ENCODE results near the gene GTF2F2.
A peak's percentile ranks its signal among the peaks of the same experiment; 100 is the strongest.

The GTF2F2 gene, protein sequence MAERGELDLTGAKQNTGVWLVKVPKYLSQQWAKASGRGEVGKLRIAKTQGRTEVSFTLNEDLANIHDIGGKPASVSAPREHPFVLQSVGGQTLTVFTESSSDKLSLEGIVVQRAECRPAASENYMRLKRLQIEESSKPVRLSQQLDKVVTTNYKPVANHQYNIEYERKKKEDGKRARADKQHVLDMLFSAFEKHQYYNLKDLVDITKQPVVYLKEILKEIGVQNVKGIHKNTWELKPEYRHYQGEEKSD

DNA sequence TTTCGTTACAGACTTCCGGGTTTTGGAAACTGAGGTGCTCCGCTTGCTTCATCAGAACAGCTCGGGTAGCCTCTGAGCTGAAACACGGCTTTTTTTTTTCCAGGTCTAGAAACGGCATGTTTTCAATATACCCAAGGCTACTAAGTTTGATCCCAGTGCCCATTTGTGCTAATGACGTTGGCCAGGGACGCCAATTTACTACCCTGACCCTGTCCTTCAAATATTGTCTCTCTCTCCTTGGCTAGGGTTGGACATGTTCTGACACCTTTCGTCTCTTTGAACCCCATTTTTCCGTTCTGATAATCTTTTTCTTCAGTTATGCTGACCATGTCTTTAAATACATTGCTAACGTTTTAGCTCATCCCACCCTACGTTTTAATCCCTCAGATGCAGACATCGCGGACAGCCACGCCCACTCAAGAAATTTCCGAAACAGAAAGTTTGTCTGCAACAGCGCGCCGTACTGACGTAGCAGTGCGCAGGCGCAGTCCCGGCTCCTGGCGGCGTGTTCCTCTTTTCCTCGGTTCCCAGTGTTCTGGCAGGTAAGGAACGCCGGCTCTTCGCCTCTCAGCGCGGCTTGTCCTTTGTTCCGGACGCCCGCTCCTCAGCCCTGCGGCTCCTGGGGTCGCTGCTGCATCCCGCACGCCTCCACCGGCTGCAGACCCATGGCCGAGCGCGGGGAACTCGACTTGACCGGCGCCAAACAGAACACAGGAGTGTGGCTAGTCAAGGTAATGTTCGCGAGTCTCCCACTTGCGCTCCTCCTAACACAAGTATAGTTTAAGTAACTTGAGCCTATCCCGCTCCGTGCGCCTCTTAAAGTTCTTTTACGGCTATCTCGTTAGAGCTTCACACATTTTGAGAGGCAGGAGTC is at the start of gene GTF2F2:
GTF2F2 (plus strand) TSS at position 520 of the 874 bp plus-strand sequence; CDS start at position 666, 146 bp downstream.
- TF ChIP-seq, protein P1, sequence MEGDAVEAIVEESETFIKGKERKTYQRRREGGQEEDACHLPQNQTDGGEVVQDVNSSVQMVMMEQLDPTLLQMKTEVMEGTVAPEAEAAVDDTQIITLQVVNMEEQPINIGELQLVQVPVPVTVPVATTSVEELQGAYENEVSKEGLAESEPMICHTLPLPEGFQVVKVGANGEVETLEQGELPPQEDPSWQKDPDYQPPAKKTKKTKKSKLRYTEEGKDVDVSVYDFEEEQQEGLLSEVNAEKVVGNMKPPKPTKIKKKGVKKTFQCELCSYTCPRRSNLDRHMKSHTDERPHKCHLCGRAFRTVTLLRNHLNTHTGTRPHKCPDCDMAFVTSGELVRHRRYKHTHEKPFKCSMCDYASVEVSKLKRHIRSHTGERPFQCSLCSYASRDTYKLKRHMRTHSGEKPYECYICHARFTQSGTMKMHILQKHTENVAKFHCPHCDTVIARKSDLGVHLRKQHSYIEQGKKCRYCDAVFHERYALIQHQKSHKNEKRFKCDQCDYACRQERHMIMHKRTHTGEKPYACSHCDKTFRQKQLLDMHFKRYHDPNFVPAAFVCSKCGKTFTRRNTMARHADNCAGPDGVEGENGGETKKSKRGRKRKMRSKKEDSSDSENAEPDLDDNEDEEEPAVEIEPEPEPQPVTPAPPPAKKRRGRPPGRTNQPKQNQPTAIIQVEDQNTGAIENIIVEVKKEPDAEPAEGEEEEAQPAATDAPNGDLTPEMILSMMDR (IDR thresholded peaks at IDR 0.05; ENCODE audit: low read length, missing control alignments) = no peak
- DNase-seq (ENCODE audit: low read depth) = peak; percentile 92
- H3K4me3 ChIP-seq (replicated peaks; ENCODE audit: low read depth, low read length) = peak within 1 kb of the TSS; percentile 94

DNA sequence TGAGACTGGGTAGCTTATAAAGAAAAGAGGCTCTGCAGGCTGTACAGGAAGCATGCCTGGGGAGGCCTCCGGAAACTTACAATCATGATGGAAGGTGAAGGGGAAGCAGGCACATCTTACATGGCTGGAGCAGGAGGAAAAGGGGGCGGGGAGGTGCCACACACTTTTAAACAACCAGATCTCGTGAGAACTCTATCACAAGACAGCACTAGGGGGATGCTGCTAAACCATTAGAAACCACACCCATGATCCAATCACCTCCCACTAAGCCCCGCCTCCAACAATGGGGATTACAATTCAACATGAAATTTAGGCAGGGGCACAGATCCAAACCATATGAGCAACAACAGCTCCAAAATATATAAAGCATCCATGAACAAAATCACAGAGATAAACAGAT is 46.5 kb upstream of the GTF2F2 start:
- no peak for DNase-seq (ENCODE audit: low read depth)
- H3K4me3 ChIP-seq (replicated peaks; ENCODE audit: low read depth, low read length) = no peak overlapping the region
- TF ChIP-seq, protein P1 (IDR thresholded peaks at IDR 0.05; ENCODE audit: low read length, missing control alignments) = no peak

DNA sequence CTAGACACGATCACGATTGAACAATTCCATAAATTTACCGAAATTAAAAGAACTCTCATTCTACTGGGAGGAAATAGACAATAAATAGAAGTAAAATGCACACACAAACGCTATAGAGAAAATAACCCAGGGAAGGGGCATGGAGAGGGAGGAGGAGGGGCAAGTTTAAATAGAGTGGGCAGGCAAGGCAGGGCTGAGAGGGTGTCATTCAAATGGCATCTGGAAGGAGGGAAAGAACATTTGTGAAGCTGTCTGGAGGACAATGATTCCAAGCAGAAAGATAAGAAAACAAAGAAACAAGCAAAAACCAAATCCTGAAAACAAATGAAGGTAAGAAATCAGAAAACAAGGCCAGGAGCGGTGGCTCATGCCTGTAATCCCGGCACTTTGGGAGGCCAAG is 45.6 kb upstream of the GTF2F2 start:
- H3K4me3 ChIP-seq (replicated peaks; ENCODE audit: low read depth, low read length) = no peak overlapping the region
- TF ChIP-seq, protein P1 (IDR thresholded peaks at IDR 0.05; ENCODE audit: low read length, missing control alignments) = no peak
- no peak for DNase-seq (ENCODE audit: low read depth)

DNA sequence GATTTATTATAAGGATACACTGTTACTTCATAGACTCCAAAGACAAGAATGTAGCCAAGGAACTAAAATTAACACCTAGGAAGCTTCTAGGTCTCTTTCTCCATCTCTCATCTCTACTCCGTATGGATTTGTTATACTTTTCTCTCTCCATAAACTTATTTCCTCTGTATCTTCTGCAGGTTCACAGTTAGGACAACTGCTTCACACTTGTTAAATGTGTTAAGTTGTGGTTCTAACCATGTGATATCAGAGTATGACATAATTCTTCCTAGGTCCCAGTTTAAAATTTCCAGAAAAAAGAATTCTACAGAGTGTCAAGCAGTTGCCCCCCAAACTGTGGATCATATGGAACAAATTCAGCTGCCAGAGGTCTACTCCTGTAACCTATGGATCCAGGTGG is 42.3 kb upstream of the GTF2F2 start:
- TF ChIP-seq, protein P1 (IDR thresholded peaks at IDR 0.05; ENCODE audit: low read length, missing control alignments) = no peak
- H3K4me3 ChIP-seq (replicated peaks; ENCODE audit: low read depth, low read length) = no peak overlapping the region
- no peak for DNase-seq (ENCODE audit: low read depth)

DNA sequence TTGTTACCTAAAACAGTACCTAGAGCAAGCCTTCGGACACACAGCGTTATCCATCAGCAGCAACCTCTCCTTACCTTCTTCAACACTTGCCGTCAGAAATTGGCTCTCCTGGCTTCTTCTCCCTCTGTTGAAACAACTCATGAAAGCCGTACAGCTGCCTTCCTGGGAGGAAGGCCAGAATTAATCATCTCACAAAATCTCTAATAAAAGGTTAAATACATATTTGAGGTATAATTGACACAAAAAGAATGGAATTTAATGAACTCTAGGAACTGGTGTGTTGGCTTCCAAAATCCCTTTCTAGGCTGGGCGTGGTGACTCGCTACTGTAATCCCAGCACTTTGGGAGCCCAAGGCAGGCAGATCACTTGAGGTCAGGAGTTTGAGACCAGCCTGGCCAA is 37.3 kb upstream of the GTF2F2 start:
- DNase-seq (ENCODE audit: low read depth) = peak; percentile 8
- H3K4me3 ChIP-seq (replicated peaks; ENCODE audit: low read depth, low read length) = no peak overlapping the region
- TF ChIP-seq, protein P1 (IDR thresholded peaks at IDR 0.05; ENCODE audit: low read length, missing control alignments) = no peak

DNA sequence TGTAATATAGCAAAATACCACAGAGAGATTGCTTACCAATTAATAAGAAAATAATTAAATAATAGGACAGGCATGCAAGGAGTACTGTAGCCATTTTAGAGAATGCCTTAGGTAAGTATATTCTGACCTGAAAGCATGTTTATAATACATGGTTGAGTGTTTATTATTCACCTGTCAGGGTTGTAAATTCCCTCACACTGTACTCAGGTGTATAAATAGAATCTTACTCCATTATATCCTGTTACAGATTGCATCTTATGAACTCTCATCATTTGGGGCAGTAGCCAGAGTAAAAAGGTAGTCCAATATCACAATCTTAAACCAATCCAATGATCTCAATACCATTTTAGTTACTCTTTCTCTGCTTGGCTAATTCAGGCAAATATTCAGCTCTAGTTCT is 35.8 kb upstream of the GTF2F2 start:
- no peak for DNase-seq (ENCODE audit: low read depth)
- no peak overlapping the region for H3K4me3 ChIP-seq (replicated peaks; ENCODE audit: low read depth, low read length)
- TF ChIP-seq, protein P1 (IDR thresholded peaks at IDR 0.05; ENCODE audit: low read length, missing control alignments) = no peak
